ENCODE data around the gene SERINC2. TPM values are rescaled to one million over a fixed set of nuclear protein-coding genes. Genes with fewer than 3 reads are reported as not detected.

Gene SERINC2
- total RNA-seq, 1 experiment from 2014 or later: 26.0 TPM

DNA sequence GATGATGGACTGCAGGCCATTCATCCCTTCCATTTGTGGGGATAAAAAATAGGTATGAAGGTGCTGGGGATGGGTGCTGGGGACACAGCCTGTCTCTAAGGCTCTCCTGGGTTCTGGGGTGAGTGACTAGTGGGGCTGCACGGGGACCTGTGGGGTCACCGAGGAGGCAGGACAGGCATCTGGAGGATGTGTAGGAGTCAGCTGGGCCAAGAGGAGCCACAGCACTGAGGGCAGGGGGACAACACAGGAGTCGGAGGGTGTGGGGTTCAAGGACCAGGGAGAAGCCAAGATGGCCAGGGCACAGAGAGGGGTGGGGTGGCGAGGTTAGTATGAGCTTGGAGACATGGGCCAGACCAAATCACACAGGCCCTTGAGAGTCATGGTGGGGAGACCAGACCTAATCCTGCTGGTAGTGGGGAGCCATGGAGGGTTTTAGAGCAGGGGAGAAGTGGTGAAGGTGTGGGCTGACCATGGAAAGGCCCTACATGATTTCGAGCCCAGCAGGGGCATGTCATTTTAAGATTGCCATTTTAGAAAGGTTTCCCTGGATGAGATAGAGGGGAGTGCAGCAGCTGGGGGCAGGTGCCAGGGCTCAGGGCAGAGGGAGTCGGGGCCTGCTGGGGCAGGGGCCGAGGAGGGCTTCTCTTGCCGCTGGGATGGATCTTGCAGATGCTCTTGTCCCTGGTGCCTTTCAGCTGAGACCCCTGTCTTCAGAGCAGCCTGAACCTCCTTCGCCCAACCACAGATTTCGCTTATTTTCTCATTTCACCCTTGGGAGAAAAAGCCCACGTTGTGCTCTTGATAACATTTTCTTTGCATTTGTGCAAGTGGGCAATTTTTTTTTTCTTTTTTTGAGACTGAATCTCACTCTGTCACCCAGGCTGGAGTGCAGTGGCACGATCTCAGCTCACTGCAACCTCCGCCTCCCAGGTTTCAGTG lies 22.7 kb downstream of the SERINC2 start:
- H3K9me3 Mint-ChIP-seq: no peaks in the 10 kb centered on the region
- H3K4me1 Mint-ChIP-seq: peaks cover 8% of the 10 kb centered on the region
- ATAC-seq (no peak), DNase-seq (ENCODE audit: low spot score) (no peak)
- ChIA-PET POLR2A (interaction anchor here (0.6 kb wide), 1 partner anchor 21 kb away, joined by 3 read pairs; no protein-coding TSS in a partner anchor), CTCF (interaction anchor here (0.8 kb wide), 1 partner anchor 41 kb away, joined by 3 read pairs; no protein-coding TSS in a partner anchor)
- H3K27me3 Mint-ChIP-seq (ENCODE audit: low read depth): no peaks in the 10 kb centered on the region; the same call in 1 of the 2 replicates
- H3K36me3 Mint-ChIP-seq: peaks cover 3% of the 10 kb centered on the region; the same call in 1 of the 2 replicates
- no peak overlapping the region for H3K27ac Mint-ChIP-seq
- TF ChIP-seq FOXJ3 (CRISPR knock-in tag; IDR thresholded peaks at IDR 0.05; ENCODE audit: borderline replicate concordance): no peak
- no peak for TF ChIP-seq HMGA2 (CRISPR knock-in tag; IDR thresholded peaks at IDR 0.05)
- no peak for TF ChIP-seq FOXK1 (CRISPR knock-in tag; IDR thresholded peaks at IDR 0.05)
- TF ChIP-seq, protein P1, sequence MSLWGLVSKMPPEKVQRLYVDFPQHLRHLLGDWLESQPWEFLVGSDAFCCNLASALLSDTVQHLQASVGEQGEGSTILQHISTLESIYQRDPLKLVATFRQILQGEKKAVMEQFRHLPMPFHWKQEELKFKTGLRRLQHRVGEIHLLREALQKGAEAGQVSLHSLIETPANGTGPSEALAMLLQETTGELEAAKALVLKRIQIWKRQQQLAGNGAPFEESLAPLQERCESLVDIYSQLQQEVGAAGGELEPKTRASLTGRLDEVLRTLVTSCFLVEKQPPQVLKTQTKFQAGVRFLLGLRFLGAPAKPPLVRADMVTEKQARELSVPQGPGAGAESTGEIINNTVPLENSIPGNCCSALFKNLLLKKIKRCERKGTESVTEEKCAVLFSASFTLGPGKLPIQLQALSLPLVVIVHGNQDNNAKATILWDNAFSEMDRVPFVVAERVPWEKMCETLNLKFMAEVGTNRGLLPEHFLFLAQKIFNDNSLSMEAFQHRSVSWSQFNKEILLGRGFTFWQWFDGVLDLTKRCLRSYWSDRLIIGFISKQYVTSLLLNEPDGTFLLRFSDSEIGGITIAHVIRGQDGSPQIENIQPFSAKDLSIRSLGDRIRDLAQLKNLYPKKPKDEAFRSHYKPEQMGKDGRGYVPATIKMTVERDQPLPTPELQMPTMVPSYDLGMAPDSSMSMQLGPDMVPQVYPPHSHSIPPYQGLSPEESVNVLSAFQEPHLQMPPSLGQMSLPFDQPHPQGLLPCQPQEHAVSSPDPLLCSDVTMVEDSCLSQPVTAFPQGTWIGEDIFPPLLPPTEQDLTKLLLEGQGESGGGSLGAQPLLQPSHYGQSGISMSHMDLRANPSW (CRISPR knock-in tag; conservative IDR thresholded peaks at IDR 0.05; ENCODE audit: low read depth): no peak
- no peak for TF ChIP-seq ZSCAN18 (CRISPR knock-in tag; IDR thresholded peaks at IDR 0.05)
- TF ChIP-seq TEAD1 (CRISPR knock-in tag; IDR thresholded peaks at IDR 0.05): no peak
- TF ChIP-seq, protein P2, sequence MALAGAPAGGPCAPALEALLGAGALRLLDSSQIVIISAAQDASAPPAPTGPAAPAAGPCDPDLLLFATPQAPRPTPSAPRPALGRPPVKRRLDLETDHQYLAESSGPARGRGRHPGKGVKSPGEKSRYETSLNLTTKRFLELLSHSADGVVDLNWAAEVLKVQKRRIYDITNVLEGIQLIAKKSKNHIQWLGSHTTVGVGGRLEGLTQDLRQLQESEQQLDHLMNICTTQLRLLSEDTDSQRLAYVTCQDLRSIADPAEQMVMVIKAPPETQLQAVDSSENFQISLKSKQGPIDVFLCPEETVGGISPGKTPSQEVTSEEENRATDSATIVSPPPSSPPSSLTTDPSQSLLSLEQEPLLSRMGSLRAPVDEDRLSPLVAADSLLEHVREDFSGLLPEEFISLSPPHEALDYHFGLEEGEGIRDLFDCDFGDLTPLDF (CRISPR knock-in tag; IDR thresholded peaks at IDR 0.05): no peak
- no peak for TF ChIP-seq AR (CRISPR knock-in tag; IDR thresholded peaks at IDR 0.05)
- TF ChIP-seq, protein P3, sequence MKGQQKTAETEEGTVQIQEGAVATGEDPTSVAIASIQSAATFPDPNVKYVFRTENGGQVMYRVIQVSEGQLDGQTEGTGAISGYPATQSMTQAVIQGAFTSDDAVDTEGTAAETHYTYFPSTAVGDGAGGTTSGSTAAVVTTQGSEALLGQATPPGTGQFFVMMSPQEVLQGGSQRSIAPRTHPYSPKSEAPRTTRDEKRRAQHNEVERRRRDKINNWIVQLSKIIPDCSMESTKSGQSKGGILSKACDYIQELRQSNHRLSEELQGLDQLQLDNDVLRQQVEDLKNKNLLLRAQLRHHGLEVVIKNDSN (CRISPR knock-in tag; IDR thresholded peaks at IDR 0.05): no peak
- no peak for TF ChIP-seq TCF7 (CRISPR knock-in tag; IDR thresholded peaks at IDR 0.05; ENCODE audit: low read depth)
- H3K4me3 Mint-ChIP-seq: no peak overlapping the region

DNA sequence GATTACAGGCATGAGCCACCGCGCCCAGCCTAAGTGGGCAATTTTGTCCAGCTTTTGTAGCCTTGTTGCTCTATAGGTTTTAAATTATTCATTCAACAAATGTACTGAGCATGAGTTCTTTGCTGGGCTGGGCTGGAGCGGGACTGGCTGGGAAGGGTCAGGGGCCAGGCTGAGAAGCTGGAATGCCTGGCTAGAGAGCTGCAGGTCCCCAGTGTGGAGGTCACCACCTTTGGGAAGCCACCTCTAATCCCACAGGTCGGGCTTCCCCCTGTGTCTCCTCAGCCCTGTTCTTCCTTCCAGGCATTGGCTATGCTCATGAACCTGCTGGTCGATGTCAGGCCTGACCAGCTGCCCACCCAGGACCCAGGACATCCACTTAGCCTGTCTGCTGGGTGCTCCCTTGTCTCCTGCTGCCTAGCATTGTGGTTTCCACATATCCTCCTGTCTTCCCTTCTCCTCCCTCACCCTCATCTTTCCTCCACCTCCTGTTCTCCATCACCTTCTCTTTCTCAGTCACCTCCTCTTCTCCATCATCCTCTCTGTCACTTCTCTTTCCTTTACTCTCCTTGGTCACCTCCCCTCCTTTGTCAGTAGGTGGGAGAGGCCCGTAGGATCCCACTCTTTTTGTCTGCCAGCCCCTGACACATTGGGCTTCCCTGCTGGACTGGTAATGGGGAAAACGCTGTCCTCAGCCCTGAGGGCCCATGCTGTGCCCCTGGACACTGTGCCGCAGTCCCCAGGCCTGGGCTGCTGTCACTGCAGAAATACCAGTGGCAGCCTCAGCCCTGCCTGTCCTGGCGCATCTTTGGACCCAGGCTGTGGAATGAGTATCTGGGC lies 23.8 kb downstream of the SERINC2 start:
- H3K9me3 Mint-ChIP-seq: no peaks in the 10 kb centered on the region
- ATAC-seq (no peak), DNase-seq (ENCODE audit: low spot score) (no peak)
- H3K4me1 Mint-ChIP-seq: peaks cover 8% of the 10 kb centered on the region
- ChIA-PET CTCF (interaction anchor here (0.8 to 1.4 kb wide), 4 partner anchors 15 to 181 kb away, joined by 3 to 7 read pairs (median 3); no protein-coding TSS in a partner anchor), POLR2A (interaction anchor here (0.6 kb wide), 1 partner anchor 22 kb away, joined by 3 read pairs; no protein-coding TSS in a partner anchor)
- no peak overlapping the region for H3K4me3 Mint-ChIP-seq
- peaks cover 3% of the 10 kb centered on the region; the same call in 1 of the 2 replicates for H3K36me3 Mint-ChIP-seq
- no peak overlapping the region for H3K27ac Mint-ChIP-seq
- no peak for TF ChIP-seq HMGA2 (CRISPR knock-in tag; IDR thresholded peaks at IDR 0.05)
- no peak for TF ChIP-seq ZNF263 (CRISPR knock-in tag; IDR thresholded peaks at IDR 0.05; ENCODE audit: low read depth)
- no peak for TF ChIP-seq FOXP1 (CRISPR knock-in tag; IDR thresholded peaks at IDR 0.05; ENCODE audit: borderline replicate concordance)
- TF ChIP-seq FOXP4 (CRISPR knock-in tag; IDR thresholded peaks at IDR 0.05): no peak
- no peaks in the 10 kb centered on the region; the same call in 1 of the 2 replicates for H3K27me3 Mint-ChIP-seq (ENCODE audit: low read depth)
